Breast epithelium (tissue), 4 donors: ENCODE results near the gene MAPT. TPM values are rescaled to one million over a fixed set of nuclear protein-coding genes. Genes with fewer than 3 reads are reported as not detected.

Experiments used
- DNase-seq, 2 donors: peaks; one replicate each; pipeline ENCODE4 v3.0.0-alpha.2; 2019; ENCODE audit warnings: low spot score in 2 of 2
- H3K27ac ChIP-seq, 2 donors: fragments of 200-600 bp; sonication (generic) in 1 of 2; one replicate each; pipeline ENCODE4 v1.5.1; 2016 to 2019; ENCODE audit warnings: mild to moderate bottlenecking in 1 of 2
- H3K27me3 ChIP-seq, 2 donors: fragments of 200-600 bp; sonication (generic) in 1 of 2; one replicate each; pipeline versions ENCODE4 v1.5.1 to v1.6.0; 2017 to 2019; ENCODE audit warnings: control low read depth in 1 of 2, mild to moderate bottlenecking in 1 of 2
- H3K36me3 ChIP-seq: fragments of 200-600 bp; one replicate; pipeline ENCODE4 v1.5.1; 2019
- H3K4me1 ChIP-seq, 2 donors: fragments of 200-600 bp; sonication (generic); one replicate each; pipeline ENCODE4 v1.5.1; 2016 to 2019; ENCODE audit warnings: control low read depth in 1 of 2
- H3K4me3 ChIP-seq, 3 donors: fragments of 200-600 bp; sonication (generic); 1 replicate in 2 of 3; 2 replicates in 1 of 3; pipeline ENCODE4 v1.5.1; 2016 to 2019; ENCODE audit warnings: mild to moderate bottlenecking in 3 of 3, moderate library complexity in 2 of 3
- H3K9me3 ChIP-seq, 2 donors: fragments of 200-600 bp; sonication (generic) in 1 of 2; one replicate each; pipeline ENCODE4 v1.5.1; 2016 to 2019; ENCODE audit warnings: control low read depth in 1 of 2
- CTCF ChIP-seq, 3 donors: fragments of 450-650 bp; IDR thresholded peaks; one replicate each; pipeline ENCODE4 v1.5.1; 2016 to 2017; ENCODE audit warnings: antibody characterized with exemption in 3 of 3, mild to moderate bottlenecking in 3 of 3, moderate library complexity in 3 of 3
- POLR2A ChIP-seq: fragments of 450-650 bp; IDR thresholded peaks from one replicate; pipeline ENCODE4 v1.6.1; 2016; ENCODE audit warnings: antibody characterized with exemption, mild to moderate bottlenecking, moderate library complexity
- POLR2AphosphoS5 ChIP-seq, 3 donors: sonication (generic); formaldehyde crosslinking; IDR thresholded peaks; one replicate each; pipeline ENCODE4 v1.6.1; 2017; ENCODE audit warnings: antibody characterized with exemption in 3 of 3
- intact Hi-C: fragments of 100-400 bp; cut with DNase I; formaldehyde crosslinking; loops from one replicate; pipeline ENCODE4 v1.15.1; 2023; ENCODE audit warnings: low total_unique reads
- total RNA-seq, 3 donors: library from RNA; depleted of rRNA; stranded (reverse); fragments of >200 nt; gene quantifications; one replicate each; pipeline ENCODE4 v1.1.0, GENCODE V29; 2016

MAPT gene
- total RNA-seq, 3 donors from 2014 or later, result 9.9 to 15.1 (median 12.4) TPM

GRCh38 chr17:45968732-45969131 lies 74.4 kb downstream of the MAPT start:
- Histone ChIP-seq H3K4me1 (no peaks in the 10 kb centered on the region), H3K4me3 (no peak overlapping the region), H3K9me3 (no peaks in the 10 kb centered on the region), H3K36me3 (no peaks in the 10 kb centered on the region), H3K27me3 (no peaks in the 10 kb centered on the region), H3K27ac (no peak overlapping the region)
- no peak for DNase-seq
- no peak for TF ChIP-seq POLR2A
- TF ChIP-seq CTCF (IDR thresholded peaks at IDR 0.05), result no peak
- TF ChIP-seq POLR2AphosphoS5 (IDR thresholded peaks at IDR 0.05), result no peak
- intact Hi-C loops, result no loop called here

DNA sequence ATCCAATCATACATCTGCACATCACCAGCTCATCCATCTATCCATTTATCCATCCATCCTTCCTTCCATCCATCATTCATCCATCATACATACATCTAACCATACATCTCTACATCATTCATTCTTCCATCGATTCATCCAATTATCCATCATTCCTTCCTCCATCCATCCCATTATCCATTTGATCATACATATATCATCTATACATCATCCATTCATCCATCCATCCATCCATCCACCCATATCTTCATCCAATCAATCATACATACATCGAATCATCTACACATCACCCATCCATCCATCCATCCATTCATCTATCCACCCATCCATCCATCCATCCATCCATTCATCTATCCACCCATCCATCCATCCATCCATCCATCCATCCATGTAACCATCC lies 75.4 kb downstream of the MAPT start:
- TF ChIP-seq POLR2A (no peak), POLR2AphosphoS5 (IDR thresholded peaks at IDR 0.05) (no peak), CTCF (IDR thresholded peaks at IDR 0.05) (no peak)
- intact Hi-C loops, result no loop called here
- DNase-seq, result no peak
- Histone ChIP-seq H3K27ac (no peak overlapping the region), H3K27me3 (no peaks in the 10 kb centered on the region), H3K4me1 (no peaks in the 10 kb centered on the region), H3K36me3 (no peaks in the 10 kb centered on the region), H3K4me3 (no peak overlapping the region), H3K9me3 (no peaks in the 10 kb centered on the region)

- DNase-seq, result no peak
- no peaks in the 10 kb centered on the region for H3K27me3 ChIP-seq
- intact Hi-C loops, result no loop called here
- TF ChIP-seq POLR2A, result no peak
- TF ChIP-seq CTCF (IDR thresholded peaks at IDR 0.05), result no peak
- TF ChIP-seq POLR2AphosphoS5 (IDR thresholded peaks at IDR 0.05), result no peak
- no peaks in the 10 kb centered on the region for H3K36me3 ChIP-seq
- H3K4me1 ChIP-seq, result no peaks in the 10 kb centered on the region
- H3K9me3 ChIP-seq, result no peaks in the 10 kb centered on the region
- H3K4me3 ChIP-seq, result no peak overlapping the region
- no peak overlapping the region for H3K27ac ChIP-seq
Measured at GRCh38 chr17:45970659-45971058, 76.3 kb downstream of the MAPT start.

- Histone ChIP-seq H3K4me1 (no peaks in the 10 kb centered on the region), H3K27me3 (no peaks in the 10 kb centered on the region), H3K27ac (peak overlapping the region in 1 of 2 donors; percentile 80), H3K4me3 (no peak overlapping the region), H3K36me3 (no peaks in the 10 kb centered on the region), H3K9me3 (no peaks in the 10 kb centered on the region)
- intact Hi-C loops, result no loop called here
- no peak for TF ChIP-seq POLR2AphosphoS5 (IDR thresholded peaks at IDR 0.05)
- no peak for TF ChIP-seq CTCF (IDR thresholded peaks at IDR 0.05)
- no peak for DNase-seq
Measured at GRCh38 chr17:45971698-45972141, 77.4 kb downstream of the MAPT start.

DNA sequence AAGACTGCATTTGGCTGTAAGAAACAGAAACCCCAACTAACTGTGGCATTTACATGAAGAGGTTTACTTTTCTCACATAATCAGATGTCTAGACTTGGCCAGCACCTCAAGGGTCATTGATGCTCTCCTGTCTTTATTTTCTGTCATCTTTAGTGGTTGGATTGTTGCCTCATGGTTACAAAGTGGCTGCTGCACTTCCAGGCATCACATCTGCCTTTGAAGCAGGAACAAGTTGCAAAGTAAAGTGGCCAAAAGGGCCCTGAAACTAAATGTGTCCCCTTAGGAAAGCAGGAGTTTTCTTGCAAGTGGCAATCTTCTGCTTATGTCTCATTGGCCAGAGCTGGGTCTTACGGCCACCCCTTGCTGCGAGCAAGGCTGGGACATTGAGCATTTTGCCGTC lies 78.2 kb downstream of the MAPT start:
- Histone ChIP-seq H3K4me1 (no peaks in the 10 kb centered on the region), H3K36me3 (no peaks in the 10 kb centered on the region), H3K9me3 (no peaks in the 10 kb centered on the region), H3K27me3 (no peaks in the 10 kb centered on the region), H3K27ac (peak overlapping the region; percentile 33 to 80), H3K4me3 (no peak overlapping the region)
- no peak for DNase-seq
- intact Hi-C loops, result no loop called here
- TF ChIP-seq POLR2A (no peak), POLR2AphosphoS5 (IDR thresholded peaks at IDR 0.05) (no peak), CTCF (IDR thresholded peaks at IDR 0.05) (no peak)
